Calu3 (cell line): Measurements from ENCODE around the gene RAI1. TPM values are rescaled to one million over a fixed set of nuclear protein-coding genes. Genes with fewer than 3 reads are reported as not detected.

ENCODE experiments used
- BruUV-seq: library from RNA; stranded (reverse); fragments of 400-500 nt; replicated peaks from 2 replicates; lab custom pipeline; 2021; lab: Mats Ljungman, UMichigan
- CTCF ChIA-PET: fragments of 300-600 bp; sonication (Branson Sonifier 250); formaldehyde crosslinking; loops from one replicate; lab custom pipeline; 2022; ENCODE audit warnings: antibody characterized with exemption; lab: Charles Lee
- DNase-seq: peaks from one replicate; pipeline ENCODE4 v3.0.0; 2022
- H3K27ac Mint-ChIP-seq: one replicate; pipeline ENCODE4 v1.8.0; 2022; ENCODE audit warnings: mixed read lengths; ENCODE audit not compliant: unreplicated experiment
- H3K27me3 Mint-ChIP-seq: one replicate; pipeline ENCODE4 v1.8.0; 2022; ENCODE audit warnings: mixed read lengths; ENCODE audit not compliant: unreplicated experiment
- H3K36me3 Mint-ChIP-seq: one replicate; pipeline ENCODE4 v1.8.0; 2022; ENCODE audit warnings: mild to moderate bottlenecking, moderate library complexity, mixed read lengths; ENCODE audit not compliant: insufficient read depth, unreplicated experiment
- H3K4me1 Mint-ChIP-seq: one replicate; pipeline ENCODE4 v1.8.0; 2022; ENCODE audit warnings: mild to moderate bottlenecking, low read depth, mixed read lengths; ENCODE audit not compliant: unreplicated experiment
- H3K4me3 Mint-ChIP-seq: one replicate; pipeline ENCODE4 v1.8.0; 2022; ENCODE audit warnings: mild to moderate bottlenecking, low read depth, moderate library complexity, mixed read lengths; ENCODE audit not compliant: unreplicated experiment
- H3K9me3 Mint-ChIP-seq: one replicate; pipeline ENCODE4 v1.8.0; 2022; ENCODE audit warnings: low read depth, mixed read lengths; ENCODE audit not compliant: unreplicated experiment
- CTCF ChIP-seq: fragments of 200-600 bp; IDR thresholded peaks from one replicate; pipeline ENCODE4 v1.8.0; 2022; ENCODE audit warnings: antibody characterized with exemption; ENCODE audit not compliant: unreplicated experiment
- intact Hi-C: fragments of 100-400 bp; cut with micrococcal nuclease; formaldehyde crosslinking; loops from one replicate; pipeline ENCODE4 v1.10.0; 2022; ENCODE audit not compliant: unreplicated experiment
- total RNA-seq: library from RNA; stranded (reverse); gene quantifications from 2 replicates; pipeline ENCODE4 v1.2.3, GENCODE V29; 2022

Gene RAI1
- total RNA-seq, 1 experiment from 2014 or later, result 38.0 TPM

- intact Hi-C loops, result no loop called here
- no TSS peak for BruUV-seq
- no peak for TF ChIP-seq CTCF
- CTCF ChIA-PET, result no interaction called here
- H3K4me3 Mint-ChIP-seq, result no peak overlapping the region
- no peak for DNase-seq
- H3K9me3 Mint-ChIP-seq, result no peaks in the 10 kb centered on the region
- no peak overlapping the region for H3K27ac Mint-ChIP-seq
- H3K36me3 Mint-ChIP-seq, result peaks cover 8% of the 10 kb centered on the region
- no peaks in the 10 kb centered on the region for H3K27me3 Mint-ChIP-seq
- H3K4me1 Mint-ChIP-seq, result no peaks in the 10 kb centered on the region
Observed at GRCh38 chr17:17763734-17764133, 82.5 kb downstream of the RAI1 start.

GRCh38 chr17:17765359-17766076 is 84.3 kb downstream of the RAI1 start:
- no TSS peak for BruUV-seq
- Mint-ChIP-seq H3K27me3 (no peaks in the 10 kb centered on the region), H3K27ac (no peak overlapping the region), H3K4me3 (no peak overlapping the region), H3K36me3 (peaks cover 8% of the 10 kb centered on the region), H3K9me3 (no peaks in the 10 kb centered on the region), H3K4me1 (no peaks in the 10 kb centered on the region)
- TF ChIP-seq CTCF, result no peak
- CTCF ChIA-PET, result no interaction called here
- DNase-seq, result no peak
- intact Hi-C loops, result no loop called here

DNA sequence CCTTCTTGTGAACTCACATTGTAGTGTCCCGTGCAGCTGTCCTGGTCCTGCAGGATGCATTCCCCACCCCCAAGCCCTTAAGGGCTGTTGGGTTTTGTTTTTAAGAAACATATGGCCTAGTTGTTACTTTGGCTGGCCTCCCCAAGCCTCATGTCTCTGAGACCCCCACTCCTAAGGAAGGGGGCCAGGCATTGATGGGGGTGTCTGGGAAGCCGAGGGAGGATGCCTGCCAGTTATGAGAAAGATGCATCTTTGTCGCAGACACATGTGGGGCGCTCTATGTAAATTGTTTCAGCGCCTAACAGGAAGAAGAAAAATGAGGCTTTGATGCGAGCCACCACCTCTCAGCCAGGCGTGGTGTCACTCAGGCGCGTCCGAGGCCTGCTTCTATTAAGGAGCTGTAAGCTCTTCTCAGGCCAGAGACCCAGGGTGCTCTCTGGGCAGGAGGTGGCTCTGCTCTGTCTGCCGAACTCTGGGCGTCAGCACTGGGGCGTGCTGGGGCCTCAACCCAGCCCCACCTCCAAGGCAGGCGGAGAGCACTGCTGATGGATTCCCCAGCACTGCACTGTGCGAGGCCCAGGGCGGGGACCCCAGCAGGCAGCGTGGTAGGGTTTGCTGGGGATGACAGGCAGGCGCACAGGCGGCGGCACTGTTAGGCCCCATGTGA is 85.0 kb downstream of the RAI1 start:
- H3K27ac Mint-ChIP-seq, result no peak overlapping the region
- intact Hi-C loops, result no loop called here
- H3K4me1 Mint-ChIP-seq, result no peaks in the 10 kb centered on the region
- no peak for DNase-seq
- peaks cover 8% of the 10 kb centered on the region for H3K36me3 Mint-ChIP-seq
- no TSS peak for BruUV-seq
- TF ChIP-seq CTCF, result no peak
- no peaks in the 10 kb centered on the region for H3K27me3 Mint-ChIP-seq
- H3K9me3 Mint-ChIP-seq, result no peaks in the 10 kb centered on the region
- CTCF ChIA-PET, result interaction anchor here (0.7 kb wide), 1 partner anchor 56 kb away, joined by 12 read pairs; no protein-coding TSS in a partner anchor
- H3K4me3 Mint-ChIP-seq, result no peak overlapping the region

DNA sequence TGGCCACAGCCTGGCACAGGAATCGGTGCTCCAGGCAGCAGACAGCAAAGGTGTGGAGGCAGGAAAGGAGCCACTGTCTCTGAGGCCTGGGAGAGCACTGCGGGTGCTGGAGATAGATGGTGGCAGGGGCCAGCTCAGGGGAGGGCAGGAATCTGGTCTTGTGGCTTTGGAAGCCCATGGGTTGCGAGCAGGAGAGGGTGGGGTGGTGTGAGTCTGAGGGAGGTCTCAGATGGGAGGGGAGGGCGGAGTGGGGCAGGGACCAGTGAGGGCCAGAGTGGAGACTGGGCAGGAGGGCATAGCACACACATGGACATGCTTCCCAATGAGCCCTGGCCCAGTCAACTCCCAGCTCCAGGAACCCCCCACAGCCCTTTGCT is 85.5 kb downstream of the RAI1 start:
- no peak for DNase-seq
- H3K27ac Mint-ChIP-seq, result no peak overlapping the region
- no peak for TF ChIP-seq CTCF
- no peaks in the 10 kb centered on the region for H3K9me3 Mint-ChIP-seq
- H3K36me3 Mint-ChIP-seq, result peaks cover 8% of the 10 kb centered on the region
- CTCF ChIA-PET, result interaction anchor here (0.7 kb wide), 1 partner anchor 56 kb away, joined by 12 read pairs; no protein-coding TSS in a partner anchor
- no TSS peak for BruUV-seq
- H3K27me3 Mint-ChIP-seq, result no peaks in the 10 kb centered on the region
- H3K4me1 Mint-ChIP-seq, result no peaks in the 10 kb centered on the region
- no peak overlapping the region for H3K4me3 Mint-ChIP-seq
- intact Hi-C loops, result no loop called here
